SK-N-SH (cell line): ENCODE results near the gene NOTCH1. TPM values are rescaled to one million over a fixed set of nuclear protein-coding genes. Genes with fewer than 3 reads are reported as not detected.

Source experiments
- CTCF ChIA-PET: fragments of 300-600, 350-600 bp; formaldehyde crosslinking; extraction: SDS; loops from one replicate; lab custom pipeline; 2021; lab: Yijun Ruan, JAX
- POLR2A ChIA-PET: fragments of 350-600 bp; sonication (Branson Sonifier 250); formaldehyde crosslinking; extraction: SDS; loops from one replicate; lab custom pipeline; 2020; ENCODE audit warnings: antibody characterized with exemption, inconsistent platforms; lab: Yijun Ruan, JAX
- DNase-seq: peaks from one replicate; pipeline ENCODE4 v3.0.0; 2012
- H2AFZ ChIP-seq: fragments of 200-600 bp; sonication (generic); 2 replicates; pipeline ENCODE4 v1.8.1; 2016; ENCODE audit warnings: antibody characterized with exemption, mild to moderate bottlenecking, low read depth
- H3F3A ChIP-seq: fragments of 200-600 bp; sonication (generic); replicated peaks from 2 replicates; pipeline ENCODE3; 2016; ENCODE audit warnings: antibody characterized with exemption, mild to moderate bottlenecking; ENCODE audit not compliant: insufficient read depth
- H3K27ac ChIP-seq, 2 experiments: fragments of 200-500 bp in 1 of 2; fragments of 200-600 bp in 1 of 2; sonication (Bioruptor generic) in 1 of 2; sonication (generic), shearing (Covaris generic) in 1 of 2; 2 replicates each; pipeline versions ENCODE4 v1.5.1 to v1.6.1; 2014 to 2016; ENCODE audit warnings: low read depth in 2 of 2, inconsistent platforms in 1 of 2, low read length in 1 of 2, mild to moderate bottlenecking in 1 of 2, mixed read lengths in 1 of 2
- H3K27me3 ChIP-seq: fragments of 200-600 bp; sonication (generic), shearing (Covaris generic); 2 replicates; pipeline ENCODE4 v1.6.1; 2016; ENCODE audit warnings: mixed run types; ENCODE audit not compliant: insufficient read depth
- H3K36me3 ChIP-seq, 2 experiments: fragments of 200-500 bp in 1 of 2; fragments of 200-600 bp in 1 of 2; sonication (Bioruptor generic) in 1 of 2; sonication (generic) in 1 of 2; replicated peaks in 1 of 2; 2 replicates each; pipeline versions ENCODE3 to v1.5.1; 2014 to 2016; ENCODE audit warnings: low read length in 1 of 2, mild to moderate bottlenecking in 1 of 2; ENCODE audit not compliant: insufficient read depth in 2 of 2, control insufficient read depth in 1 of 2
- H3K4me1 ChIP-seq, 2 experiments: fragments of 200-500 bp in 1 of 2; fragments of 200-600 bp in 1 of 2; sonication (Bioruptor generic) in 1 of 2; sonication (generic), shearing (Covaris generic) in 1 of 2; 2 replicates each; pipeline versions ENCODE4 v1.5.1 to v1.6.1; 2014 to 2016; ENCODE audit warnings: low read depth in 1 of 2, low read length in 1 of 2, mixed run types in 1 of 2; ENCODE audit not compliant: insufficient read depth in 2 of 2, control insufficient read depth in 1 of 2
- H3K4me2 ChIP-seq: fragments of 200-600 bp; sonication (generic), shearing (Covaris generic); 2 replicates; pipeline ENCODE4 v1.6.1; 2017; ENCODE audit warnings: mixed run types
- H3K4me3 ChIP-seq, 2 experiments: fragments of 200-500 bp in 1 of 2; fragments of 200-600 bp in 1 of 2; sonication (Bioruptor generic) in 1 of 2; sonication (generic), shearing (Covaris generic) in 1 of 2; 2 replicates each; pipeline versions ENCODE4 v1.5.1 to v1.8.1; 2014 to 2016; ENCODE audit warnings: low read depth in 2 of 2, inconsistent platforms in 1 of 2, low read length in 1 of 2, mild to moderate bottlenecking in 1 of 2, mixed read lengths in 1 of 2, moderate library complexity in 1 of 2
- H3K79me2 ChIP-seq: fragments of 200-600 bp; sonication (generic); 2 replicates; pipeline ENCODE4 v1.8.1; 2017; ENCODE audit warnings: mild to moderate bottlenecking; ENCODE audit not compliant: insufficient read depth
- H3K9ac ChIP-seq: fragments of 200-600 bp; sonication (generic); 2 replicates; pipeline ENCODE4 v1.6.1; 2017; ENCODE audit warnings: mixed run types
- H3K9me2 ChIP-seq: fragments of 200-600 bp; sonication (generic); 2 replicates; pipeline ENCODE4 v1.6.1; 2017; ENCODE audit warnings: mixed run types
- H3K9me3 ChIP-seq: fragments of 200-600 bp; sonication (generic); 2 replicates; pipeline ENCODE4 v1.6.1; 2017; ENCODE audit warnings: mixed run types, mild to moderate bottlenecking, moderate library complexity
- H4K20me1 ChIP-seq: fragments of 200-600 bp; sonication (generic); 2 replicates; pipeline ENCODE4 v1.6.1; 2017; ENCODE audit warnings: mild to moderate bottlenecking, mixed run types; ENCODE audit not compliant: insufficient read depth
- ELF1 ChIP-seq: IDR thresholded peaks from 2 replicates; pipeline ENCODE4 v1.4.0; 2012
- FOSL2 ChIP-seq: IDR thresholded peaks from 2 replicates; pipeline ENCODE4 v1.4.0; 2012; ENCODE audit warnings: low read depth, mild to moderate bottlenecking, moderate library complexity, borderline replicate concordance
- FOXJ3 ChIP-seq: sonication (generic); formaldehyde crosslinking; IDR thresholded peaks from 2 replicates; pipeline ENCODE4 v1.5.1; 2020; ENCODE audit warnings: mild to moderate bottlenecking, missing genetic modification reagents
- GABPA ChIP-seq: IDR thresholded peaks from 2 replicates; pipeline ENCODE4 v1.4.0; 2012; ENCODE audit warnings: low read depth, mild to moderate bottlenecking
- IRF3 ChIP-seq: fragments of 150-350 bp; IDR thresholded peaks from 2 replicates; pipeline ENCODE4 v1.6.1; 2016; ENCODE audit warnings: mild to moderate bottlenecking, low read depth, low read length
- JUND ChIP-seq: IDR thresholded peaks from 2 replicates; pipeline ENCODE4 v1.4.0; 2012
- MXI1 ChIP-seq: IDR thresholded peaks from 2 replicates; pipeline ENCODE4 v1.6.1; 2012; ENCODE audit warnings: mild to moderate bottlenecking, low read depth, low read length, improper control_type of control experiment
- NRF1 ChIP-seq: IDR thresholded peaks from 2 replicates; pipeline ENCODE4 v1.6.1; 2012; ENCODE audit warnings: low read depth, mild to moderate bottlenecking, low read length
- RAD21 ChIP-seq: IDR thresholded peaks from 2 replicates; pipeline ENCODE4 v1.6.1; 2012; ENCODE audit warnings: mild to moderate bottlenecking, low read length
- REST ChIP-seq: IDR thresholded peaks from 2 replicates; pipeline ENCODE4 v1.6.1; 2012; ENCODE audit warnings: mild to moderate bottlenecking, low read depth, low read length, moderate library complexity
- RFX5 ChIP-seq: IDR thresholded peaks from 2 replicates; pipeline ENCODE4 v1.6.1; 2012; ENCODE audit warnings: mild to moderate bottlenecking, improper control_type of control experiment, low read length
- RXRA ChIP-seq: IDR thresholded peaks from 2 replicates; pipeline ENCODE4 v1.4.0; 2012; ENCODE audit warnings: low read depth, mild to moderate bottlenecking, borderline replicate concordance
- USF1 ChIP-seq: IDR thresholded peaks from 2 replicates; pipeline ENCODE4 v1.4.0; 2012; ENCODE audit warnings: low read depth, borderline replicate concordance
- USF2 ChIP-seq: fragments of 150-350 bp; IDR thresholded peaks from 2 replicates; pipeline ENCODE4 v1.6.1; 2017; ENCODE audit warnings: antibody characterized with exemption, low read length, low read depth, borderline replicate concordance
- ZBTB33 ChIP-seq: IDR thresholded peaks from 2 replicates; pipeline ENCODE4 v1.4.0; 2012; ENCODE audit warnings: low read depth, borderline replicate concordance
- WGBS: methylation state at CpG from one replicate; pipeline ENCODE4 v1.1.6; 2017; ENCODE audit warnings: low lambda C conversion rate; 5-methylcytosine and 5-hydroxymethylcytosine counted together
- polyA plus RNA-seq, 3 experiments: library from polyadenylated mRNA; depleted of rRNA; stranded (reverse); fragments of >200 nt; gene quantifications; 2 replicates each; pipeline ENCODE4 v1.2.3, GENCODE V29; 2012

NOTCH1 gene
- polyA plus RNA-seq, 1 of the 3 experiments (the other 2 are of a cell fraction), result 6.6 TPM

- H3K27ac ChIP-seq, result no peak overlapping the region
- H3K4me3 ChIP-seq, result no peak overlapping the region
- H4K20me1 ChIP-seq, result peaks cover 99% of the 10 kb centered on the region
- POLR2A ChIA-PET, result no interaction called here
- peaks cover 99% of the 10 kb centered on the region for H3K79me2 ChIP-seq
- H3K9me3 ChIP-seq, result no peaks in the 10 kb centered on the region
- no peak overlapping the region for H2AFZ ChIP-seq
- no peak overlapping the region for H3K4me2 ChIP-seq
- no peaks in the 10 kb centered on the region for H3F3A ChIP-seq
- H3K9me2 ChIP-seq, result no peaks in the 10 kb centered on the region
- no peak for TF ChIP-seq GABPA
- TF ChIP-seq FOXJ3 (CRISPR knock-in tag), result no peak
- no peak for TF ChIP-seq USF1
- TF ChIP-seq MXI1, result no peak
- TF ChIP-seq RXRA, result no peak
- no peak for TF ChIP-seq USF2
- no peak for TF ChIP-seq REST
- no peak for TF ChIP-seq JUND
- no peak for TF ChIP-seq ELF1
- no peak for TF ChIP-seq IRF3
- TF ChIP-seq FOSL2, result no peak
- no peak for TF ChIP-seq RAD21
- no peak for TF ChIP-seq RFX5
- TF ChIP-seq NRF1, result no peak
- TF ChIP-seq ZBTB33, result no peak
- 95% methylated on average over 16 of the region's 27 CpGs for WGBS
- no peak overlapping the region for H3K9ac ChIP-seq
- no peaks in the 10 kb centered on the region for H3K27me3 ChIP-seq
- CTCF ChIA-PET, result interaction anchor here (0.5 to 1.5 kb wide), 5 partner anchors 12 to 191 kb away, joined by 3 to 4 read pairs (median 3); no protein-coding TSS in a partner anchor
- H3K36me3 ChIP-seq, result peaks cover 55 to 85% of the 10 kb centered on the region in 2 experiments
- H3K4me1 ChIP-seq, result no peaks in the 10 kb centered on the region
- no peak for DNase-seq
These were observed 71.7 kb downstream of the NOTCH1 start for GRCh38 chr9:136474021-136474640.
